Endothelial cell of umbilical vein (primary cell): Measurements from ENCODE around the gene LYRM2. TPM values are rescaled to one million over a fixed set of nuclear protein-coding genes. Genes with fewer than 3 reads are reported as not detected.

Experiments used
- BruUV-seq: library from RNA; stranded (reverse); fragments of 400-500 nt; replicated peaks from 2 replicates; lab custom pipeline; 2021; lab: Mats Ljungman, UMichigan
- CTCF ChIA-PET: fragments of 300-600, 350-600 bp; sonication (Branson Sonifier 250); formaldehyde crosslinking; loops from one replicate; lab custom pipeline; 2021; ENCODE audit warnings: antibody characterized with exemption, inconsistent platforms; lab: Charles Lee
- POLR2A ChIA-PET: fragments of 300-600, 350-600 bp; sonication (Branson Sonifier 250); formaldehyde crosslinking; loops from one replicate; lab custom pipeline; 2021; ENCODE audit warnings: antibody characterized with exemption, inconsistent platforms; lab: Charles Lee
- DNase-seq: peaks from one replicate; pipeline ENCODE4 v3.0.0-alpha.2; 2011; ENCODE audit warnings: low read depth, low spot score
- FAIRE-seq: peaks from 2 replicates; lab custom pipeline; 2011; peaks lifted over from hg19 to GRCh38; lab: Jason Lieb, UNC
- H2AFZ ChIP-seq: 2 replicates; pipeline ENCODE4 v1.6.0; 2012; ENCODE audit warnings: low read depth, low read length, control low read depth, inconsistent platforms
- H3K27ac ChIP-seq: 2 replicates; pipeline ENCODE4 v1.5.1; 2011; ENCODE audit warnings: low read depth, mild to moderate bottlenecking, control low read depth, low read length, moderate library complexity; ENCODE audit not compliant: insufficient read depth
- H3K27me3 ChIP-seq, 2 experiments: 2 replicates each; pipeline versions ENCODE4 v1.6.0 to v1.6.1; 2011; ENCODE audit warnings: low read length in 2 of 2, mixed read lengths in 1 of 2; ENCODE audit not compliant: control insufficient read depth in 2 of 2, insufficient read depth in 2 of 2
- H3K36me3 ChIP-seq, 2 experiments: 2 replicates in 1 of 2; 3 replicates in 1 of 2; pipeline ENCODE4 v1.5.1; 2011; ENCODE audit warnings: low read length in 2 of 2, mild to moderate bottlenecking in 1 of 2, moderate library complexity in 1 of 2; ENCODE audit not compliant: control insufficient read depth in 2 of 2, insufficient read depth in 2 of 2; ENCODE audit errors: extremely low read depth in 1 of 2
- H3K4me1 ChIP-seq: 3 replicates; pipeline ENCODE4 v1.5.1; 2011; ENCODE audit warnings: mild to moderate bottlenecking, low read length; ENCODE audit not compliant: control insufficient read depth, insufficient read depth; ENCODE audit errors: extremely low read depth
- H3K4me2 ChIP-seq: 2 replicates; pipeline ENCODE4 v1.6.1; 2011; ENCODE audit warnings: low read length, control low read depth, mixed read lengths; ENCODE audit not compliant: insufficient read depth
- H3K4me3 ChIP-seq, 3 experiments: fragments of 200-600 bp in 1 of 3; sonication (generic), shearing (Covaris generic) in 1 of 3; replicated peaks in 1 of 3; 2 replicates each; pipeline ENCODE4 v1.5.1; 2011 to 2016; ENCODE audit warnings: control low read depth in 3 of 3, low read length in 3 of 3, mild to moderate bottlenecking in 2 of 3, inconsistent platforms in 1 of 3, low read depth in 1 of 3, moderate library complexity in 1 of 3; ENCODE audit not compliant: insufficient read depth in 1 of 3
- H3K79me2 ChIP-seq: 2 replicates; pipeline ENCODE4 v1.6.0; 2012; ENCODE audit warnings: low read length, inconsistent platforms; ENCODE audit not compliant: control insufficient read depth, insufficient read depth
- H3K9ac ChIP-seq: replicated peaks from 2 replicates; pipeline ENCODE3; 2011; ENCODE audit warnings: low read length, control low read depth; ENCODE audit not compliant: insufficient read depth; ENCODE audit errors: extremely low read depth
- H3K9me1 ChIP-seq: replicated peaks from 3 replicates; pipeline ENCODE4 v1.6.0; 2011; ENCODE audit warnings: mild to moderate bottlenecking, low read length; ENCODE audit not compliant: control insufficient read depth, insufficient read depth; ENCODE audit errors: extremely low read depth
- H3K9me3 ChIP-seq: replicated peaks from 2 replicates; pipeline ENCODE4 v1.5.1; 2012; ENCODE audit warnings: low read length, inconsistent platforms; ENCODE audit not compliant: control insufficient read depth, insufficient read depth
- H4K20me1 ChIP-seq: replicated peaks from 2 replicates; pipeline ENCODE3; 2011; ENCODE audit warnings: mild to moderate bottlenecking, low read length; ENCODE audit not compliant: control insufficient read depth, insufficient read depth; ENCODE audit errors: extremely low read depth
- EZH2 ChIP-seq: IDR thresholded peaks from 2 replicates; pipeline ENCODE4 v1.6.1; 2012; ENCODE audit warnings: borderline replicate concordance, low read depth, mild to moderate bottlenecking, moderate library complexity, low read length, inconsistent platforms; ENCODE audit not compliant: severe bottlenecking
- FOS ChIP-seq: IDR thresholded peaks from 2 replicates; pipeline ENCODE4 v1.6.1; 2011; ENCODE audit warnings: mild to moderate bottlenecking, low read length, moderate library complexity, borderline replicate concordance; ENCODE audit not compliant: insufficient read depth
- GATA2 ChIP-seq: IDR thresholded peaks from 2 replicates; pipeline ENCODE4 v1.7.0; 2011; ENCODE audit warnings: low read depth, mild to moderate bottlenecking, moderate library complexity, mixed read lengths, low read length; ENCODE audit not compliant: insufficient read length, insufficient read depth
- POLR2A ChIP-seq: IDR thresholded peaks from 2 replicates; pipeline ENCODE4 v1.6.1; 2012; ENCODE audit warnings: low read depth, mild to moderate bottlenecking, control low read depth, low read length
- POLR2AphosphoS5 ChIP-seq: IDR thresholded peaks from 2 replicates; pipeline ENCODE4 v1.6.1; 2012; ENCODE audit warnings: low read depth, mild to moderate bottlenecking, control low read depth, low read length, moderate library complexity; ENCODE audit not compliant: insufficient read depth
- dilution Hi-C: fragments of 300-500 bp; cut with MboI; formaldehyde crosslinking; loops from one replicate; pipeline ENCODE4 v1.15.0; 2019; ENCODE audit warnings: low sequenced_read_pairs; ENCODE audit not compliant: extremely low pct_ligation_motif_present
- intact Hi-C: fragments of 100-400 bp; cut with micrococcal nuclease; formaldehyde crosslinking; loops from one replicate; pipeline ENCODE4 v1.10.0; 2022
- polyA plus RNA-seq, 4 experiments: library from polyadenylated mRNA; depleted of rRNA in 3 of 4; stranded (reverse) in 3 of 4; unstranded in 1 of 4; fragments of >200 nt; gene quantifications; 2 replicates each; pipeline versions ENCODE4 v1.2.1 to v1.2.3, GENCODE V29; 2011 to 2012; ENCODE audit warnings: missing spikeins in 1 of 4
- total RNA-seq: library from RNA; stranded (reverse); gene quantifications from 2 replicates; pipeline ENCODE4 v1.2.3, GENCODE V29; 2021
- TF ChIP-seq, protein P1 (sequence below), 2 donors: IDR thresholded peaks; 1 replicate in 1 of 2; 2 replicates in 1 of 2; pipeline ENCODE4 v1.5.1; 2011; ENCODE audit warnings: low read length in 2 of 2, mild to moderate bottlenecking in 2 of 2, moderate library complexity in 2 of 2, control low read depth in 1 of 2, inconsistent platforms in 1 of 2, low read depth in 1 of 2; ENCODE audit not compliant: insufficient read depth in 1 of 2; ENCODE audit errors: extremely low read depth in 1 of 2
- TF ChIP-seq, protein P2 (sequence below): IDR thresholded peaks from 2 replicates; pipeline ENCODE4 v1.6.1; 2011; ENCODE audit not compliant: insufficient read depth, insufficient read length

LYRM2 gene
- total and polyA plus RNA-seq, 2 donors (not counting 3 experiments of a cell fraction or from before 2014, with no cell fraction given), result 11.8 to 41.9 TPM

DNA sequence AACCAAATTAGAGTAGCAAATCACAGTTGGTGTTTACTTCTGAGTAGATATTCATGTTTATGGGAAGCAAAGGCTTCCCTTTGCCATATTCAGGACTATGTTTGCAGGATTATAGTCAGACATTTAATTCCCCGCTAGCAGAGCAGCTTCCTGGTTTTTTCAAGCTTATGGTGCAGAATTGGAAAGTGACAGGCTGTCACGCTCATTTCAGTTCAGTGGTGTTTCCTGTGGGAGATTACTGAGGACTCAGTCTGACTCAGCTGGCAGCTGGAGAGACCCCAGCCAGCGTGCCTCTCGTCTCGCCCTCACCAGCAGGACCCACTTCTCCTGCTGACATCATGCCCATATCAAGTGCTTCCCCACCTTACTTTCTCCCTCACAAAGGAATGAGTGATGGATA is 85.1 kb downstream of the LYRM2 start:
- Histone ChIP-seq H2AFZ (no peak overlapping the region), H3K27me3 (peaks cover 0 to 2% of the 10 kb centered on the region in 2 experiments), H3K27ac (no peak overlapping the region), H4K20me1 (no peaks in the 10 kb centered on the region), H3K4me1 (no peaks in the 10 kb centered on the region), H3K9me3 (no peaks in the 10 kb centered on the region), H3K4me2 (no peak overlapping the region), H3K4me3 (no peak overlapping the region), H3K36me3 (no peaks in the 10 kb centered on the region), H3K9ac (no peak overlapping the region), H3K79me2 (no peaks in the 10 kb centered on the region), H3K9me1 (no peaks in the 10 kb centered on the region)
- ChIA-PET POLR2A (no interaction called here), CTCF (no interaction called here)
- TF ChIP-seq, protein P1, sequence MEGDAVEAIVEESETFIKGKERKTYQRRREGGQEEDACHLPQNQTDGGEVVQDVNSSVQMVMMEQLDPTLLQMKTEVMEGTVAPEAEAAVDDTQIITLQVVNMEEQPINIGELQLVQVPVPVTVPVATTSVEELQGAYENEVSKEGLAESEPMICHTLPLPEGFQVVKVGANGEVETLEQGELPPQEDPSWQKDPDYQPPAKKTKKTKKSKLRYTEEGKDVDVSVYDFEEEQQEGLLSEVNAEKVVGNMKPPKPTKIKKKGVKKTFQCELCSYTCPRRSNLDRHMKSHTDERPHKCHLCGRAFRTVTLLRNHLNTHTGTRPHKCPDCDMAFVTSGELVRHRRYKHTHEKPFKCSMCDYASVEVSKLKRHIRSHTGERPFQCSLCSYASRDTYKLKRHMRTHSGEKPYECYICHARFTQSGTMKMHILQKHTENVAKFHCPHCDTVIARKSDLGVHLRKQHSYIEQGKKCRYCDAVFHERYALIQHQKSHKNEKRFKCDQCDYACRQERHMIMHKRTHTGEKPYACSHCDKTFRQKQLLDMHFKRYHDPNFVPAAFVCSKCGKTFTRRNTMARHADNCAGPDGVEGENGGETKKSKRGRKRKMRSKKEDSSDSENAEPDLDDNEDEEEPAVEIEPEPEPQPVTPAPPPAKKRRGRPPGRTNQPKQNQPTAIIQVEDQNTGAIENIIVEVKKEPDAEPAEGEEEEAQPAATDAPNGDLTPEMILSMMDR (IDR thresholded peaks at IDR 0.05; ENCODE audit: extremely low read depth in 1 of 2, insufficient read depth in 1 of 2, low read depth in 1 of 2, low read length in 2 of 2), result no peak
- no peak for TF ChIP-seq FOS
- TF ChIP-seq, protein P2, sequence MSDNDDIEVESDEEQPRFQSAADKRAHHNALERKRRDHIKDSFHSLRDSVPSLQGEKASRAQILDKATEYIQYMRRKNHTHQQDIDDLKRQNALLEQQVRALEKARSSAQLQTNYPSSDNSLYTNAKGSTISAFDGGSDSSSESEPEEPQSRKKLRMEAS, result no peak
- TF ChIP-seq EZH2, result no peak
- TF ChIP-seq POLR2A, result no peak
- TF ChIP-seq POLR2AphosphoS5, result no peak
- TF ChIP-seq GATA2, result no peak
- FAIRE-seq (no peak), DNase-seq (no peak)
- dilution Hi-C loops, result no loop called here
- intact Hi-C loops, result no loop called here
- BruUV-seq, result no TSS peak
